Measurements from ENCODE around the gene MAP2K6.

Gene MAP2K6

DNA sequence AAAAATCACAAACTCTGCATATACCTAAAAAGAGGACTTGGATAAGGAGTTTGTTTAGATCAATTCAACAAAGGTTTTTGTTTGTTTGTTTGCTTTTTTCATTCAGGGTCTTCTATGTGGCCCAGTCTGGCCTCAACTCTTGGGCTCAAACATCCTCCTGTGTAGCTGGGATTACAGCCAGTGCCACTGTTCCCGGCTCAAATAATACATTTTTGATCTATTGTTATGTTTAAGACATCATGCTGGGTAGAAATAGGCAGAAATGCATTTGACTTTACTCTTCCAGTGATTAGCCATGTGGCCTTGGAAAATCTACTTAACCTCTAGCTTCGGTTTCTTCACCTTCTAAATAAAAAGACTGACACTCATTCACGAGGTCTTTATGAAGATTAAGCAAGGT lies 11.5 kb downstream of the MAP2K6 start:
- in situ Hi-C loops (cut with HindIII; ENCODE audit: low sequenced_read_pairs), result no loop called here

DNA sequence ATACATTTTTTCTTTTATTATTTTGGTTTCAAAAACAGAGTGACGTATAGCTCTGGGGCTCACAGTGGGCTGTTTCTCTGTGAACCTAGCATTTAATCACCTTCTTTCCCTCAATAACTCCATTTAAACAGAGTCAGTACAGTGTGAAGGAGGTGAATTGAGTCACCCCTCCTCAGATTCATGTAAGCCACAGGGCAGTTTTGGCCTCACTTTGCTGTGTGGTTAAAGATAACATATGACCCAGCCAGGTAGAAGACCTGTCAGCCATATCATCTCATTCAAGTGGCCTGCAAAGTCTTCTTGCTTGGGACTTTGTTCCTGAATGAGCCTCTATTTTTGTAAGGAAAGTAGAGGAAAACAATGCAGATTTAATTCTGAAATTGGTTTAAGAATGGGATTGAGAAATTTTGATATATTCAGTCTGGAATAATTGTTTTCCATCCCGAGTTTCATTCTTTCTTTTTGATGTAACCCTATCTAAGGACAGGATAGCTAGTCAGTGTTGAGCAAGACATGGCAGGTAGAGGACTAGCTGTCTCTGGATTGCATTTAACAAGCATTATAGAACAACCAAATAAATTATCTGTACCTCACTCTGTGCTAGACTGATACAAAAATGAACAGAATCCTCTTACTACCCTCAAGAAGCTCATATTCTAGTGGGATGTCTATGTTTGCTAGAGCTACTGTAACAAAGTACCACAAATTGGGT lies 13.1 kb downstream of the MAP2K6 start:
- in situ Hi-C loops (cut with HindIII; ENCODE audit: low sequenced_read_pairs), result no loop called here

DNA sequence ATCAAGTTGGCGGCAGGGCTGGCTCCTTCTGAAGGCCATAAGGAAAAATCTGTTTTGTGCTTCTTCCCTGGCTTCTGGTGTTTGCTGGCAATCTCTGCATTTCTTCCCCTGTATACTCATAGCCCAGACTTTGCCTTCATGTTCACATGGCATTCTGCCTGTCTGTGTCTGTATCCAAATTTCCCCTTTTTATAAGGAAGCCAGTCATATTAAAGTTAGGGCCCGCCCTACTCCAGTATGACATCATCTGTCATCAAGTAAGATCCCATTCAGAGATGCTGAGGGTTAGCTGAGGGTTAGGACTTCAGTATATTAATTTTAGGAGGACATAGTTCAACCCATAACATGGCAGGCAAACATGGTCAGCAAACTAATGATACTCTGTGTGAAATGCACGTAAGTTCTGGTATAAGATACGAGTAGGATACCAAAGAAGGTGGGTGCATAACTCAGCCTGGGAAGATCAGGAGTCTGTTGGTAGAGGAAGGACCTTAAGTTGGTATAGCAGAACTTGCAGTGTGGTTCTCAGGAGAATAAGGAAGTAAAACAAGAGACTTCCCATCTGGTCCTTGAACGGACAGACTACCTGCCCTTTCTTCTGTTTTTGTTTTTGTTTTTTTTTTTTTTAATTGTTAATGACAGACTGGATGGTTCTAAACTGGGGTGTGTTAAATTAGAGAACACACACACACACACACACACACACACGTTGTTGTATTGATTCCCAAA lies 13.9 kb downstream of the MAP2K6 start:
- in situ Hi-C loops (cut with HindIII; ENCODE audit: low sequenced_read_pairs), result no loop called here

DNA sequence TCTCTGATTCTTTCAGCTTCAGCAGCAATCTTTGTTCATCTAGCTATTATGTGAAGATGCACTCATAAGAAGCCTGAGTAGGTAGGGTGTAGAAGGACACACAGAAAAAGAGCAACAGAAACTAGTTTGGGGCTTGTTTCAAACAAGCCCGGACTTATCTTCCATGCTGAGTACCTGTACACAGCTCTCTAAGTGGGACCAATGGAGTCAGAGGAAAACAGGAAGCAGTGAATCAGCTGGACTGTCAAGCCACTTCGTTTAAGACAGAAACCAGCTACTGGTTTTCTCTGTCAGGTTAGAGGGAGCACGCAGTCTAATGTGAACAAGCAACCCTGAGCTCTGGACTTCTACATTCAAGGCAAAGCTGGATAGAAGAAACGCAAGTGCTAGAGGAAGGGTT lies 16.0 kb downstream of the MAP2K6 start:
- in situ Hi-C loops (cut with HindIII; ENCODE audit: low sequenced_read_pairs), result no loop called here

DNA sequence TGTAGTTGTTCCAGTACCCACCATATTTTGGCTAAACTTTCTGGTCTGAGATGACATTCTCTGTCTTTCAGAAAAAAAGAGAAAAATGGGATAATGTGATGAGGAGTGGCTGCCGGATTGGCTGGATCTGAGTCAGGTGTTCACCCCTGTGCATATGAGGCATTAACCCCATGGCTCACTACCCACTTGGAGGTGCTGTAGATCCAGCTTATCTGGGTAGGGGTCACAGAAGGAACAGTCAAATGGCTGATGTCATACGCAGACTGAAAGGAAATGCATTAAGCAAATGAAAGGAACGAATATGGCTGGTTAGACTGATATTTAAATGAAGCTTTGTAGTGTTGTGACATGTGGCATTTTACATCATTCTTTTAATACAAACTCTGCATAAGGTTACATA lies 17.3 kb downstream of the MAP2K6 start:
- in situ Hi-C loops (cut with HindIII; ENCODE audit: low sequenced_read_pairs), result no loop called here

DNA sequence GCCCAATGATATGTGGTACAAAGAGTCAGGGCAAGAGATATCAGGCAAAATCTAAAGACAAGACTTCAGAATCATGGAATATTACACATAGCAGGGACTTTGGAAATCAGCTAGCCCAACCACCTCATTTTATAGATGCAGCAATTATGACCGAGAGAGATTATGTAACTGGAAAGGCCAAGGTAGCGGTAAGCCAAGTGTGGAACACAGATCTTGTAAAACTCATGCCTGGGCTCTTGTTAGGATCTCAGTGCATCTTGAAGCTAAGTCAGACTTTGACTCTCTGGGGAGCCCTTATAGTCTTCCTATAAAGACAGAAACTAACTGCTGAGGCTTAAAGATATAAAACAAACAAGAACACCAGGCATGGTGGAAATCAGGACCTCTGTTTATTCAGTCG lies 18.6 kb downstream of the MAP2K6 start:
- in situ Hi-C loops (cut with HindIII; ENCODE audit: low sequenced_read_pairs), result no loop called here

DNA sequence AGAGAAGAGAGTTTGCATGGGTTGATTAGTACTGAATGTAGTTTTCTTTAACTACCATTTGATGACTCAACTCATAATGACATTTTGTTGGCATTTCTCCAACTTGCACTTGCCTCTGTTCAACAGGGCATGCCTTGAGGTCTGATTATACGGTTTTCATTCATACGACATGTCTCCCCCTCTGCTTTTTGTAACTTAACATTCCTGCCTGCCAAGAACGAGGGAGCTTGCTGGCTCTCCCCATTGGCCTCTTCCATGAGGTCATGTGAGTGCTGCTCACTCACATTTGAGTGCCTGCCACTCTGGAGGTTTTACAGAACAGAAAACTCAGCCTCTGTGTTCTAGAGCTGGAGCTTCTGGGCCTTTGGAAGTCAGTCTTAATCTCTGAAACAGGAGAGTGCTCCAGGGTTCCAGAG lies 19.7 kb downstream of the MAP2K6 start:
- in situ Hi-C loops (cut with HindIII; ENCODE audit: low sequenced_read_pairs), result no loop called here

DNA sequence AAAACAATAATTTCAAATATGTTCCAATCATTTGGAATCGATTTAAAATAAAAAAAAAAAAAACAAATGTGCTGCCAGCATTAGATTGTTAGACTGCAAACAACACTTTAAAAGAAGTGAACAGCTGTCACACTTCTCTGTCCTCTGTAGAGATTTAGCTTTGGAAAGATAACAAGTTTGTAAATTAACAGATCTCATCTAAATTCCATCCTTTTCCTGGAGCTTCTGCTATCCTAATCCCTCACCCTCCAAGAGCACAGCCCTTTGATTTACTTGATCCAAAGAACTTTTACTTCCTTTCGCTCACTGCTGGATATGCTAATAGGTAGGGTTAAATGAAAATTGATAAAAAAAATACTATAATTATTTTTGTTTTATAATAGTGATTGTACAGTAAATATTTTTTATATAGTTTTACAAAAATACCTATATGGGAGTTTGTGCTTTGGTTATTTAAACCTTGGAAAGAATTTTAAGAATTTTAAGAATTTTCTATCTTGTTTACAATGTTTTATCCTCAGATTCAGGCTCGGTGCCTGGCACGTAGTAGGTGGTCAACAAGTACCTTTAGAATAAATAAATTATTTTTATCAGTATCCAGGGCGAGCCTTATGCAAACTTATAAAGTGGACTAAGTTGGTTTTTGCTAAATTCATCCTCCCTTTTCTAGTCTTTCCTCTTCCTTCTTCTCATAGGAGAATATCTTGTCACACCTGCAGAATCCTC lies 21.6 kb downstream of the MAP2K6 start:
- in situ Hi-C loops (cut with HindIII; ENCODE audit: low sequenced_read_pairs), result no loop called here

DNA sequence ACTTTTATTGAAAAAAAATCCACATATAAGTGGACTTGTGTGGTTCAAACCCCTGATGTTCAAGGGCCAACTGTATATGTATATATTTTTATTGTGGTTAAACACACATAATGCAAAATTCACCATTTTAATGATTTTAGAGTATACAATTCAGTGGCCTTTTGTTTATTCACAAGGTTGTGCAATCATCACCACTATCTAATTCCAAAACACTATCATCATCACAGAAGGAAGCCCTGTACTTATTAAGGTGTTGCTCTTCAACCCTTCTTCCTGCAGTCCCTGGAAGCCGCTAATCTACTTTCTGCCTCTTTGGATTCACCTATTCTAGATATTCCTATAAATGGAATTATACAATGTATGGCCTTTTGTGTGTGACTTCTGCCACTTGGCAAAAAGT lies 23.0 kb downstream of the MAP2K6 start:
- in situ Hi-C loops (cut with HindIII; ENCODE audit: low sequenced_read_pairs), result no loop called here

DNA sequence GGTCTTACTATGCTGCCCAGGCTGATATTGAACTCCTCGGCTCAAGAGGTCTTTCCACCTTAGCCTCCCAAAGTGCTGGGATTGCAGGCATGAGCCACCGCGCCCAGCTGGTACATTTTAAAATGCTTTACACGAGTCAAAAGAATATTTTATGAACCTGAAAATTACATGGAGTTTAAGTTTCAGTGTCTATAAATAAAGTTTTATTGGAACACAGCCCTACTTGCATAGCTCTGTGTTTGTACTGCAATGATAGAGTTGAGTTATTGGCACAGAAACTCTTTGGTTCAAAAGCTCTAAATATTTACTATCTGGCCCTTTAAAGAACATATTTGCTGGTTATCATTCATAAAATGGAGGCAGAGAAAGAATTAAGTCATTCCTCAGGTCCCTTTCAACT lies 24.3 kb downstream of the MAP2K6 start:
- in situ Hi-C loops (cut with HindIII; ENCODE audit: low sequenced_read_pairs), result no loop called here

DNA sequence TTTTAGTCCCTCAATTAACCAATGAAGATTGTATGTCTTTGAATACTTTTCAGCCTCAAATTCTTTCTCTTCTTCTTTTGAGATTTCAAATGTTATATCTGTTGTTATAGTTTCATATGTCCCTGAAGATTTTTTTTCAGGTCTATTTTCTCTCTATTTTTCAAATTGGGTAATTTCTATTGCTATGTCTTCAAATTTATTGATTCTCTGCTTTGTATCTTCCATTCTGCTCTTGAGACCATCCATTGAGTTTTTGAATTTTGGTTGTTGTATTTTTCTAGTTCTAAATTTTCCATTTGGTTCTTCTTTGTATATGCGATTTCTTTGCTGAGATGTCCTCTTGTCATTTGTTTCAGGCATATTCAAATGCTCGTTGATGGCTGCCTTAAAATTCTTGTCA lies 26.7 kb downstream of the MAP2K6 start:
- in situ Hi-C loops (cut with HindIII; ENCODE audit: low sequenced_read_pairs), result no loop called here

DNA sequence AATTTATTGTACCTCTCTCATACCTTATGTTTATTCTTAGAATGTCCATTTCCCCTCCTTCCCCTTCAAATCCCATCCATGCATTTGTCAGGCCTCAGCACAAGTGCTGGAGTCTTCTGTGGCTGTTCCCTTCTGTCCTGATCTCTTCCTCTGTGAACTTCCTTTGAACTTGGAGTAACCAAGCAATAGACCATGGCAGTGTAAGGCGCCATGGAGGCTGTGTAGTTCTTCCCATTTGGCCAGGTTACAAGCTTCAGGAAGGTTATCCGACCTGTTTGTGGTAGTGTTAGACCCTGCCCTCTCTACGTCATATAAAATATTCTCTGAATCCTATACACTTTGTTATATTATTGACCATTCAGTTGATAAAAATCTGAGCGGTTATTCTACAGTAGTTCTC lies 28.6 kb downstream of the MAP2K6 start:
- in situ Hi-C loops (cut with HindIII; ENCODE audit: low sequenced_read_pairs), result no loop called here

DNA sequence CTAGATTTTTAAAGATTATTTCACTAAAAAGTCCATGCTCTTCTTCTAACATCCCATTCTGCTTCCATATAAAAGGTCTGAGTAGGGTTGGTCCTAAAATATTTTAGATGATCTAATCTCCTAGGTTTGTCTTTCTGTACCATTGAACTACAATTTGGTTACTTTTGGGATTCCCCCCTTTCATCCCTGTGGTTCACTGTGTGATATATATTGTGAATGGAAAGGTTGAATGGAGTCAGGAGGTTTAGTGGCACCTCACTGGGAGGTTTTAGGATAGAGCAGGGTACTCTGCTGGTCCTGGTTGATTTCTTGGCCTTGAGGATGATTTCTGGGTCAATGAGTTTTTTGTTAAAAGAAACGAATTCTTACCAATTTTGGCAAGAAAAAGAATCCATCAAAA lies 29.5 kb downstream of the MAP2K6 start:
- in situ Hi-C loops (cut with HindIII; ENCODE audit: low sequenced_read_pairs), result no loop called here

DNA sequence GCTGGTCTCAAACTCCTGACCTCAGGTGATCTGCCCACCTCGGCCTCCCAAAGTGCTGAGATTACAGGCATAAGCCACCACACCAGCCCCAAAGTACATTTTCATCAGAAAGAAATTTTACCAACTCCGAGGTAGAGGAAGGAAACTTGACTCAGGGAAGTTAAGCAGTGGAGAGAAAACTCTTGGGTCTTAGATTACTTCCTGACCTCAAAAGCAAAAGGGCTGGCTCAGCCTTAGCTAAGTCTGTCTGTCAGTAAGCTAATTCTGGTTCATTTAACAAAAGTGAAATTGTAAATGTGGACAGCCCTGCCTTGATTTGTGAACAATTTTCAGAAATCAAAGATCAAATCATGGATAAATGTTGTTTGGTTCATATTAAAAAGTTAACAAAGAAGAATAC lies 30.6 kb downstream of the MAP2K6 start:
- in situ Hi-C loops (cut with HindIII; ENCODE audit: low sequenced_read_pairs), result no loop called here

DNA sequence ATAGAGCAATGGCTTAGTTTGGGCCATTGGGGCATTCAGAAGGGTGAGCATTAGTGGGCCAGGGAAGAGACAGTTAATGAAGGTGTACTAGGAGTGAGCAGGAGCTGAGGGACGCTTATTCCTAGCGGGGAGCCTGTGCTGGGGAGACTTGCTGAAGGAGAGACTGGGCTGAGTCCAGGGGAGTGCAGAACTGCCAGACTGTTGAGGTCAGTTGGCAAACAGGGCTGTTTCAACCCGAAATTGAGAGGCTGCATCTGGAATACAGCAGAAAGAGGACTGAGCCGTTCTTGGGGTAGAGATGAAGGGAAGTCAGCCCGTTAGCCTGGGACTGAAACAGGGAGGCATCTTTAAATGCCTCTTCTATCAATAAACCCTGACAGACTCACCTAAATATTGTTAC lies 33.2 kb downstream of the MAP2K6 start:
- in situ Hi-C loops (cut with HindIII; ENCODE audit: low sequenced_read_pairs), result no loop called here

DNA sequence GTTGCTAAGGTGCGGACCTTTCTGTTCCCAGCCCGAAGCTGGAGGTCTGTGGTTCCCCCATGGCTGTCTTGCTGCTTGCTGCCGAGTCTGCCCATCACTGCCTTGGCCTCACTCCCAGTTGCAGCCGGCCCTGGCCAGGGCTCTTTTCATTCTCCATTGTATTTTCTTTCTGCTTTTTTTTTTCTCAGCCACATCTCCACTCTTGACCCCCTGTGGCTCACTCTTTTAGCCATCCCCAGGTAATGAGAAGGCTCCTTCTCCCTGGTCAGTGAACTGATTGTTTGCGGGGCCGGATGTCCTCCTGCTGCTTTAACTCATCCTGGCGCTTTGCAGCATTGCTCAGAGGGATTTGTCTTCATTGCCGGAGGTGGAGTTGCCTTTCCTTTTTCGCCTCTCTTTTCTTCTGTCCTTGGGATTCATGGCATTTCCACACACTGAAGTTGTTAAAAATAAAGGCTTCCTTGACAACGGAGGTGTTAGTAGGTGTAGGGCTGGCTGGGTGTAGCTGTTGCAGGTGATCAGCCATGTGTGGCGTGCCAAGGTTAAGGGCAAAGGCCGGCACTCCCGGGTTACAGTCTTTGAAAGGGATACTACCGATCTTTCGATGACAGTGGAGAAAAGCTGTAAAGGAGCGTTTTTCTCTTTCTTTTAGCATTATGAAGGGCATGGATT lies 34.1 kb downstream of the MAP2K6 start:
- in situ Hi-C loops (cut with HindIII; ENCODE audit: low sequenced_read_pairs), result no loop called here

DNA sequence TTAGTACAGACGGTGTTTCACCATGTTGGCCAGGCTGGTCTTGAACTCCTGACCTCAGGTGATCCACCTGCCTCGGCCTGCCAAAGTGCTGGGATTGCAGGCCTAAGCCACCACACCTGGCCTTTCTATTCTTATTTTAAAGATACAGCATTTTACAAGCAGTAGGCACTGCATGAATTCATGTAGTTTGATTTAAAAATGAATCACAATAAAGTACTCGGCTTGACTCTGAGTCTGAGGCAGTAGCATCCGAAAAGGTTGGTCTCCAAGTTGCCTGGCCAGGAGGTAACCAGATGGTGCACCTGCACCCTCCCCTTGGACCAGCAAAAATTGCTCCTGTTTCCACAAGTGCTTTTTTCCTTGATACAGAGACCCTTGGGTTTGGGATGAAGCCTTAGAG lies 35.6 kb downstream of the MAP2K6 start:
- in situ Hi-C loops (cut with HindIII; ENCODE audit: low sequenced_read_pairs), result no loop called here

DNA sequence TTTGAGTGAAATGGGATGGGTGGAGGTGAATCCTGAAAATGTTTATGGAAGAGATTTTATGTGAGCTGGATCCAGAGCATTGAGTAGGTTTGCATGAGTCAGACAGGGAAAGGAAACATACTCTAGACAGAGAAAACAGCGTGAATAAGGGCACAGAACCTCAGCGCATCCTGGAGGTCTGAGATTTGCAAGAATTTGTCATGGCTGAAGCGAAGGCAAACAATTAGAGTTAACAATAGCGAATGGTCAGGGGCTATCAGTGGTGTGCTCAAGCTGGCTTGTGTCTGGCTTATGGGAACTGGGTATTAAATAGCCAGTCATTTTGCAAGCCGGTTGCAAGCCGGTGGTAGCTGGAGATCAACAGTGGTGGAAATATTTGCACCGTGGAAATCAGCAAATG lies 36.4 kb downstream of the MAP2K6 start:
- in situ Hi-C loops (cut with HindIII; ENCODE audit: low sequenced_read_pairs), result no loop called here

DNA sequence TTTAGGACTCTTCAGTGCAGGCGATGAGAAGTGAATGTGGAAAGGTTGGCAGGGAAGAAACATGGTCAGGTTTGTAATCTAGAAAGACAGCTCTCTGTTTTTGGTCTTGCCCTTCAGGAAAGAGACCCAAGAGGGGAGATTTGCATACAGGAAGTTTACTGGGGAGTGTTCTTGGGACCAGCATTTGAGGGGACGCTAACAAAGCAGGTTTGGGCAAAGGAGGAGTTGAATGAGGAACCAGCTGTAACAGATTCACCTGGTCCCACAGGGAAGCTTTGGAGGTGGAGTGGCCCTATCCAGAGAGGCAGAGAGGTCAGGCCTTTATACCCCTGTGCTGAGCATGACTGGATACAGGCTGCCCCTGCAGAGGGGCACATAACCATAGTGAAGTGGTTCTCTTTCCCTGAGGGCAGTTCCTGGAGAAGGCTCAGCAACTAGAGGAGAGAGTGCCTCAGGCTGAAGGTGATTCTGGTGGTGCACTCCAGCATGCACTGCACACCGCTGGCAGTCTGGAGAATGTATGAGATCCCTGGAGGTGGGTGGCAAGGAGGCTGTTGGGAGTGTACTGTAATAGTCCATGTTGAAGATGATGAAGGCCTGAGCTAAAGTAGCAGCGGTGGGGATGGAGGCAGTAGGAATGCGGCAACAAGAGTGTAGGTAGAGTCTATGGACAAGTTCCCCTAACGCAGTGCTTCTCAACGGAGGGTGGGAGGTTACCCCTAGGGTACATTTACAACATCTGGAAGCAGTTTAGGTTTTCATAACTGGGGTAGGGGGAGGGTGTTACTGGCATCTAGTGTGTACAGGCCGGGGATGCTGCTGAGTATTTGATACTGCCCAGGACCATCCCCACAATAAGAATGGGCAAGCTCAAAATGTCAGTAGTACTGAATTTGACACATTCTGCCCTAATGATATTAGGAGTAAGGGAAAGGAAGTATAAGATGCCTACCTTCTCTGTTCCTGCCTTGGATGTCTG lies 37.2 kb downstream of the MAP2K6 start:
- in situ Hi-C loops (cut with HindIII; ENCODE audit: low sequenced_read_pairs), result no loop called here

DNA sequence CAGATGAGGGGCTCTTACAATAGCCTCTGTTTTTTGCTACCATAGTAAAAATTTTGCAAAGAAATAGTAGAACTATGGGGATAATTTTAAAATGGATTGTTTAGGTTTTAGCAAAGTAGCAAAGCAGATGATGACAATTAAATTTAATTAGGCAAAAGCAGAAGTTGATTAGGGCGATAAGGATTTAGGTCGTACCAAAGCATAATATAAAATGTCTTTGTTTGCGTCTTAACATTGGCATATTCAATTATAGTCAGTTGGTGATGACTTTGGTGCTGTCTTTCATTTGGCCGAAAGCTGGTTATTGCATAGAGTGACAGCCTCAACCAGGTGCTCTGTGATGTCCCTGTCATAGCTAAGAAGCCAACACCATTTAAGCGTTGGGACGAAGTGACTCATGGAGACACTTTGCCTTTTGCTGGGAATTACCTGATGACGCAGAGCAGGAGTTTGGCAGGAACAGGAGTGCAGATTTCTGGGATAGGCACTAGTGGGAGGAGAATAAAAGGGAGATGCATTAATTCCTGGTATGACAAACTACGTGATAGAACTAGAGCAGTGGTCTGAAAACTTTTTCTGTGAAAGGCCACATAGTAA lies 38.3 kb downstream of the MAP2K6 start:
- in situ Hi-C loops (cut with HindIII; ENCODE audit: low sequenced_read_pairs), result no loop called here

All from DLD1 (cell line).